HG03520 (cell line): ENCODE results near the gene VCPKMT.

Source experiments
- ATAC-seq: cut with Tn5 transposase; IDR thresholded peaks from one replicate; pipeline ENCODE4 v1.9.1; 2021; ENCODE audit warnings: mild to moderate bottlenecking, moderate library complexity; ENCODE audit not compliant: unreplicated experiment

VCPKMT gene

GRCh38 chr14:50116181-50116956 is at the start of gene VCPKMT:
VCPKMT (minus strand) TSS chr14:50116572; CDS start chr14:50116552, 20 bp downstream.
- ATAC-seq: peak; percentile 91

DNA sequence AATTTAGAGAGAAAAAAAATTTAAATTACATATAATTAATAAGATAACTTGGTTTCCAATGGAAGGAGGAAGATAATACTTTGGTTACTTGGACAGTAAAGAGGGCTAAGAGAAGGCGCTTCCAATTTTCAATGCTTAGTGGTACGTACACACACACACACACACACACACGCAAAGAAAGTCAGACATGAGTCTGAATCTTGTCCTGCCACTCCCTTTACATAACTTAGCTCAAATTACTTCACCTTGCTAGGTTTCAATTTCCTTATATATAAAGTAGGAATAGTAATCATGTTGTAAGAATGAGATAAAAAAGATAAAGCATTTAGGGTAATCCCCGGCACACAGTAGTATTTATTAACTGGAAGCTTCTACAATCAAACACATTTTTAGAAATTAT is 39.7 kb upstream of the VCPKMT start:
- ATAC-seq: no peak

DNA sequence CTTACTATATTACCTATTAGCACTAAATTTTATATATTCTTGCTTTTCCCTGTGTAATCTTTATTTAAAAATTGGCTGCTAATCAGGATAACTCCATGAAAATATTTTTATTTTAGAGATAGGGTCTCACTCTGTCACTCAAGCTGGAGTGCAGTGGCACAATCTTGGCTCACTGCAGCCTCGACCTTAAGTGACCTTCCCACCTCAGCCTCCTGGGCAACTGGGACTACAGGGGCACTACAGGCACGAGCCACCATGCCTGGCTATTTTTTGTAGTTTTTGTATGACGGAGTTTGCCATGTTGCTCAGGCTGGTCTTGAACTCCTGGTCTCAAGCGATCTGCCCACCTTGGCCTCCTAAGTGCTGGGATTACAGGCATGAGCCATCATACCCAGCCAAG is 32.4 kb upstream of the VCPKMT start:
- no peak for ATAC-seq

DNA sequence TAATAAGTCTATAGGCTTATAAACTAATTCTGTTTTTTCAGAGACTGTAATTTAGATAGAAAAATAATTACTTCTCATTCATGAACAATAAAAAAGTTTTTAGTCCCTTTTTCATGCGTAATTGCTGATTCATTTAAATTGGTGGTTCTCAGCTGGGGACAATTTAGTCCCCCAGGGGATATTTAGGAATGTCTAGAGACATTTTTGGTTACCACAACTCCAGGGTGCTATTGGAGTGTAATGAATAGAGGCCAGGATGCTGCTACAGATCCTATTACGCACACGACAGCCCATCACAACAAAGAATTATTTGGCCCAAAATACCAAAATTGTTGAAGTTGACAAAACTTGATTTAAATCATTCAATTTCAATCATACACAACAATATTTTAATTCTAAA is 22.8 kb upstream of the VCPKMT start:
- no peak for ATAC-seq

DNA sequence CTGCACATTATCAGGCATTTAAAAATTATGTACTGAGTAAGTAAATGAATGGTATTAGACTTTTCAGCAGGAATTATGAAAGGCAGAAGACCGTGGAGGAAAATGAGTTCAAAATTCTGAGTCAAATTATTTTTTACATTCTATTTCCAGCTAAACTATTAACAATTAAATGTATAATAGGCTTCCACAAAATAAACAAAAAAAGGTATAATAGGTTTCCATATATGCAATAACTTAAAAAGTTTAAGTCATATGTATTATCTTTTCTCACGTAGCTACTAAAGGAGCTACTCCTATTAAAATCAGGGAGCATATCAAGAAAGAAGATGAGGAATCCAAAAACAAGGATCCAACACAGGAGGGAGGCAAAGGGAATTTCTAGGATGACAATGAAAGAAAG is 11.4 kb upstream of the VCPKMT start:
- no peak for ATAC-seq

DNA sequence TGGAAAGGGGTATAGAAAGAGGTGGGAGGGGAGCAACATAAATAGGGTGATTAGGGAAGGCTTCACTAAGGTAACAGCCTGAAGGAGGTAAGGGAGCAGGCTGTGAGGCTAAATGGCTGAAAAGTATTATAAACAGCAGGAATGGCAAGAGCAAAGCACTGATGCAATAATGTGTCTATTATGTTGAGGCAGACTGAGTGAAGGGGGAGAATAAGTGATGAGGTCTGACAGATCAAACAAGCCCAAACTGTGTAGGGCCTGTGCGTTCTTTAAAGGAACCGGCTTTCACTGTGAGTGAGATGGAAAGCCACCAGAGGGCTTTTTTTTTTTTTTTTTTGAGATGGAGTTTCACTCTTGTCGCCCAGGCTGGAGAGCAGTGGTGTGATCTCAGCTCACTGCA is 6.7 kb upstream of the VCPKMT start:
- ATAC-seq: no peak

- no peak for ATAC-seq
Measured at GRCh38 chr14:50122291-50122690, 5.9 kb upstream of the VCPKMT start.

DNA sequence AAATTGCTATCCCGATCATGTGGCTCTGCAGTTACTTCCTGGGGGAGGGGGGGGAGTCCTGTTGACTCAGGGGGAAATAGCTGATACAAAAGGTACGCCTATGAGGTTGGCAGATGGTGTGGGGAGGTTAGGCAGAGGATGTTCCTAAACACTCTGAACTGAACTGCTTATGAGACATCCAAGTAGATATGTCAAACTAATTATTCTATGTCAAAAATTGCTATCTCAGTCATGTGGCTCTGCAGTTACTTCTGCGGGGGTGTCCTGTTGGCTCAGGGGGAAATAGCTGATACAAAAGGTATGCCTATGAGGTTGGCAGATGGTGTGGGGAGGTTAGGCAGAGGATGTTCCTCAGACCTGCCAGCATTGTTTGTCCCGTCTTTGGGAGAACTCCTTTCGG is 5.1 kb upstream of the VCPKMT start:
- ATAC-seq: no peak

DNA sequence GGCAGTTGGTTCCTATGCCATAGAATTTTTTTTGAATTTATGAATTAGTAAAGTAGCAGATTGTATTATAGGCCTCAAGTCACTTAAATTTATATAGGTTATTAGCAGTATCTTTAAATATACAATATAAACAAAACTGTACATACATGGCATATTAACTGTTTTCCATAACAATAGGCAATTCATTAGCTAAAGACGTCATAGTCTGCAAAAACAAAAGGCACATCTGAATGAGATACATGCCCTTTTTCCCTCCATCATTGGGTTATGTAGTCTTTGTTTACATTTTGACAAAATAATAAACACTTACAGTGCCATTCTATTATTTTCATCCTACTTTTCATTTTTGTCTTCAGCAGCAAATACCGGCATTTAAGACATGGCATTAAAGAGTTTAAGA is 1.1 kb upstream of the VCPKMT start:
- no peak for ATAC-seq

- ATAC-seq: no peak
Measured at GRCh38 chr14:50116966-50117365, 594 bp upstream of the VCPKMT start.

- ATAC-seq: peak; percentile 32
Measured at GRCh38 chr14:50113381-50114035, 2.9 kb downstream of the VCPKMT start.

DNA sequence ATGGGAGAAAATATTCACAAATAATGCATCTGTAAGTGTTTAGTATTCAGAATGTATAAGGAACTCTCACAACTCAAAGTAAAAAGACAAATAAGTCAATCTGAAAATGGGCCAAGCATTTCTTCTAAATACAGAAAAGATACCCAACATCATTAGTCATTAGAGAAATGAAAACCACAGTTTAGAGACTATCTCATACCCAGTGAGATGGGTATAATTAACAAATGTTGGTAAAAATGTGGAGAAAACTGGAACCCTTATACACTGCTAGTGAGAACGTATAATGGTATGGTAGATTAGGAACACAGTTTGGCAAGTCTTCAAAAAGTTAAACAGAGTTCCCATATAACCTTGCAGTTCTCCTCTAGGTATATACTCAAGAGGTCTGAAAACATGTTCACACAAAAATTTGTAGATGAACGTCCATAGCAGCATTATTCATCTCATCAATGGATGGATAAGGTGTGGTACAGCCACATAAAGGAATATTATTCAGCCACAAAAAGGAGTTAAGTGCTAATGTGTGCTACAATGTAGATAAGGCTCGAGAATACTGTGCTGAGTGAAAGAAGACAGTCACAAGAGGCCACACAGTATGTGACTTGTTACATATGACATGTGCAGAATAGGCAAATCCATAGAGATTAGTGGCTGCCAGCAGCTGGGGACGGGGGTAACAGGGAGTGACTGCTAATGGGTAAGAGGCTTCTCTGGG is 5.9 kb downstream of the VCPKMT start:
- ATAC-seq: no peak

DNA sequence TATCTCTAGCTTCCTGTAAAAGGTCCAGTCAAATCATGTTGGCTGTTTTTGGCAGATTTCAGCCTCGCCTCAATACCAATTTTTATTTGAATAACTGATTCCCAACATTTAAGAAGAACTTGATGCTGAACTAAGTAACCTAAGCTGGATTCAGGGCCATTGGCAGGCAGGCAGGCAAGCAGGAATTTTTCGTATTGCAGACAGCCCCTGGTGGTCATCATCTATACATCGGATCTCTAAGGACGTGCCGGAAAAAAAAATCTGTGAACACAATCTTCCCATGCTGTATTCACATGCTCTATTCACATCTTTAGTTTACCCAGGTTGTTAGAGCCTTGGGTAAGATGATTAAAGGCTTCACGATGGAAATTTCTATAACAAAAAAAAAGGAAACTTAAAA is 7.0 kb downstream of the VCPKMT start:
- ATAC-seq: no peak

DNA sequence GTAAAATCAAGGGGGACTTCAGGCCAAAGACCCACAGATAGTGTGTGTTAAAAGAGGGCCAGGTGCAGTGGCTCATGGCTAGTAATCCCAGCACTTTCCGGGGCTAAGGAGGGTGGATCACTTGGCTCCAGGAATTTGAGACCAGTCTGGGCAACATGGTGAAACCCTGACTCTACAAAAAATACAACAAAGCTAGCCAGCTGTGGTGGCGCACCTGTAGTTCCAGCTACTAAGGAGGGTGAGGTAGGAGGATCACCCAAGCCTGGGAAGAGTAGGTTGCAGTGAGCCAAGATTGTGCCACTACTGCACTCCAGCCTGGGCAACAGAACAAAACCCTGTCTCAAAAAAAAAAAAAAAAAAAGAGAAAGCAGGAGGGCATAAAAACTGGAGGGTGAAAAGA is 8.5 kb downstream of the VCPKMT start:
- no peak for ATAC-seq

DNA sequence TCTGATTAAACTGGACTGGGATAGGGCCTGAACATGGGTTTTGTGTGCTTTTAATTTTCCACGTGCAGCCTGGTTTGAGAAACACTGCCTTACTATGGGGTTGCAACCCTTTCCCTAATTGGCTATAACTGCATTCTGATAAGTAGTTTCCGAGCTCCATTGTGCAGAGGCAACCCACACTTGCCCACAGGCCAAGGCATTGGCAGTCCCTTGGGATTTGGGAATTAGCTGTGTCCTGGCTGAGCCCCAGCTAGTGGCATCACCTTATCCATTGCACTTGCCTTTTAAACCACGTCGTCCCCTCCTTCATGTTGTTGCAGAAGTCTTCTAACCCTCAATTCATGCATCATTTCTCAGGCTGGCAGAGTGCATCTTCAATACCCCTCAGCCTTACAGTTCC is 10.2 kb downstream of the VCPKMT start:
- no peak for ATAC-seq

DNA sequence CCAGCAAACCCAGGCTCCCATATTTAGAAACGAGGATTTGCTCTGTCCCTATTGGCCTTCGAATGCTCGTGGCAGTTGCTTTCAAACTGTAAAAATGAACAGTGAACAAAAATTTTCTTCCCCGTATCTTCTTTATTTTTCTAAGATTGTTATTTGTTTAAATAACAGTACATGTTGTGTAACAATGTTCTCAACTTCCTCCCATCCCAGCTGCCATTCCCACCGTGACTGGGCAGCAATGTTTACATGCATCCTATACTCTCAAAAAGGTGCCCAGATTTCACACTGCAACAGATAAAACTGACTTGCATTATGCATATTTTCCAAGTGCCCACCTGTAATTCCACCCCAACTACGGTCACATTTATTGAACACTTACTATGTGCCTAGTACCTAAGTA is 12.8 kb downstream of the VCPKMT start:
- ATAC-seq: no peak

DNA sequence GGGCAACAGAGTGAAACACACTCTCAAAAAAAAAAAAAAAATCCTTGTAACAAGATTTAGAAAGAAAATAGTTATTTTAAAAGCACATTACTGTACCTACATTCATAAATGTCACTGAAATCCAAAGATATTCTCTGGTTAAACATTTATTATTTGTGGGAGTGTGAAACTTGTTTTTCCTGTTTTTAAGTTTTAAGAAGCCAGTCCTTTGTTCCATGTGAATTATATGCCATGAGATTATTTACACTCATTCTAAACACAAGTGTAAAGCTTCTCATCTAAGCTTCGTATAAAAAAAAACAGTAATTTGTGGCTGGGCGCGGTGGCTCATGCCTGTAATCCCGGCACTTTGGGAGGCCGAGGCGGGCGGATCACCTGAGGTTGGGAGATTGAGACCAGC is 15.0 kb downstream of the VCPKMT start:
- no peak for ATAC-seq

GRCh38 chr14:50100805-50101204 is 15.6 kb downstream of the VCPKMT start:
- no peak for ATAC-seq

GRCh38 chr14:50099335-50099734 is 17.0 kb downstream of the VCPKMT start:
- ATAC-seq: no peak

DNA sequence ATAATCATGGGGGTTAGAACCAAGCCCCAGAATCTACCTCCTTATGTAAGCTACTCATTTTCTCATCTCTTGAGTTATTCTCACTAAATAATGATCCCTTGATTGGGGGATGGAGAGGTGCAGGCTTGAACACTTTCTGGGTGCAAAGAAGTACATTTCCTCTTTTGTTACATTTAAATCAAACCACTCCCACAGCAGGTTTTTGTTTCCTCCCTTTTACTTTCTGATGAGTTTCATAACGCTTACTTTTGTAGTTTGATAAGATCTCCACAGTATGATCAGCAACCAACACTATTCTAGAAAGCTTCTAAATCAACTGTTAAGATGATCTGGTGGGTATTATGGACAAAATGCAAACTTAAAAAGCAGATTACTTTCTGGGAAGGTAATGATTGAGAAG is 20.5 kb downstream of the VCPKMT start:
- no peak for ATAC-seq

- ATAC-seq: no peak
Measured at GRCh38 chr14:50094056-50094755, 22.2 kb downstream of the VCPKMT start.
